Kidney tubule cell (primary cell): ENCODE results near the gene STXBP6.
"Not testable (repeated sequence)": the region's sequence is repeated elsewhere in the genome, so short reads cannot be mapped to it uniquely, and the experiment has no call there.

ENCODE experiments used
- DNase-seq: peaks from one replicate; pipeline ENCODE4 v3.0.0-alpha.2; 2018; ENCODE audit warnings: low spot score

Gene STXBP6

DNA sequence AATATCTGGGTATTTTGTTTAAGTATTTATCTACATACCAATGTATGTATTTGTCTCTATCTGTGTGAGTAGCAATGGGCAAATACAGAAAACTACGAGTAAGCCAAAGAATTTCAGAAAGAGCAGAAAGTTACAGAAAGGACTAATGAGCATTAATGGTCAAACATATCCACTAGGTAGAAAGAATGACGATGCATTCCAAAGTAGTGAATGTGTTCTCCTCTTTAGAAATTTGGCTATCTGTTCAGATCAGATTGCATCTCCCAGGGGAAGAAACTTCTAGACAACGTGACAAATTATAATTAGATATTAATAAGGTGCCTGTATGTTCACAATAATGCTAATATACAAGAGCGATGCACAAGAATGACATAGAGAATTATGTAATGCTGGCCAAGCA is 221.5 kb downstream of the STXBP6 start:
- DNase-seq = no peak

DNA sequence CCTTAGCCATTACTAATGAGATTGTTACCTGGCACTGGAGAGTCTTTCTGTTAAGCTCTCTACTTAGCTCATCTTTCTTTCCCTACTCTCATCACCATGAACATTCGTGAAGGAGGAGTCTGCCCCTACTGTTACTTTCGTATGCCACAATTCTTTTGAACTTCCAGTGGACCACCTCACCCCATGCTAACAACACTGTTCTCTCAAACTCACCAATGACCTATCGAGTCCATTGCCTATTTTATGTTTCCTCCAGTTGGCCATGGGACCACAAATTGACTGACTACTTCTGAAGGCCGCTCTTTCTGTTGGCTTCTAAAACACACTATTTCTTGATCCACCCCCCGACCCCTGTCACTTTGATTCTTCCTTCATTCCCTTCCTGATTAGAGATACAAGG is 223.6 kb downstream of the STXBP6 start:
- DNase-seq = no peak

DNA sequence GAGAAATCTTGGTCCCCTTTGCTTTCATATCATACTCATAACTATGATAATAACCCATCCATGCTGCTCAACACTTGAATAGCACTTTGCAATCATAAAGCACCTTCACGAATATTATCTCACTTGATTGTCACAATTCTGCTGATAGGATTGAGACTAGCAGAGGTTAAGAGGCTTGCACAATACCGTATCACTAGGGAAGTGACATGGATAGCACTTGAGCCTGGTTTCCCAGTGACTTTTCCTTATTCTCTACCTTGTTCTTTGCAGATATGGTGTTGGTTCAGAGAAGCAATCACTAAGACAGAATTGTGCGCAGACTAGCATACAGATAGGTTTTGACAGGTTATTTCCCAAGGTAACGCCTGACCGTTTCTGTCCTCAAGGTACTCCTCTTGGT is 229.3 kb downstream of the STXBP6 start:
- no peak for DNase-seq

DNA sequence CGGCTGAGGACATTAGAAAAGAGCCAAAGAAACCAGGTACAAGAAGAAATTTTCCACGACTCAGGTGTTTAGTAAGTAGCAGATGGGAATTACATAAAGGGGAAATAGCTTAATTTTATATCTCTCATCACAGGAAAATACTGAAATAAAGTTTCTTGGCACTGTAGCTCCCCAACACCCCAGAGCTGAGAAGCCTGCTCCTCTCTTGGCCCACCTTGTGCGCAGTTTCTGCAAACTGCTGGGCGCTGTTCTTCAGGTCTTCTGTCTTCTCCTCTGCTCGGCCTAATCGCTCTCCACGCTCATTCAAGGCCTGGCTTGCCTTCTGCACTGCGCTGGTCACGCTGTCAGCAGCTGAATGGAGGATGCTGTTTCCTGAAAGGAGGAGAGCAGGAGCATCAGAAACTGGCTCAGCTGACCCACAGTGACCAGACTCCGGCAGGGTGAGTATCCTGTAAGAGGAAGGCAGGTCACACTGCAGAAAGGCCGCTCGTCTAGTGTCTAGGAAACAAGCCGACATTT is 231.1 kb downstream of the STXBP6 start:
- DNase-seq = no peak

DNA sequence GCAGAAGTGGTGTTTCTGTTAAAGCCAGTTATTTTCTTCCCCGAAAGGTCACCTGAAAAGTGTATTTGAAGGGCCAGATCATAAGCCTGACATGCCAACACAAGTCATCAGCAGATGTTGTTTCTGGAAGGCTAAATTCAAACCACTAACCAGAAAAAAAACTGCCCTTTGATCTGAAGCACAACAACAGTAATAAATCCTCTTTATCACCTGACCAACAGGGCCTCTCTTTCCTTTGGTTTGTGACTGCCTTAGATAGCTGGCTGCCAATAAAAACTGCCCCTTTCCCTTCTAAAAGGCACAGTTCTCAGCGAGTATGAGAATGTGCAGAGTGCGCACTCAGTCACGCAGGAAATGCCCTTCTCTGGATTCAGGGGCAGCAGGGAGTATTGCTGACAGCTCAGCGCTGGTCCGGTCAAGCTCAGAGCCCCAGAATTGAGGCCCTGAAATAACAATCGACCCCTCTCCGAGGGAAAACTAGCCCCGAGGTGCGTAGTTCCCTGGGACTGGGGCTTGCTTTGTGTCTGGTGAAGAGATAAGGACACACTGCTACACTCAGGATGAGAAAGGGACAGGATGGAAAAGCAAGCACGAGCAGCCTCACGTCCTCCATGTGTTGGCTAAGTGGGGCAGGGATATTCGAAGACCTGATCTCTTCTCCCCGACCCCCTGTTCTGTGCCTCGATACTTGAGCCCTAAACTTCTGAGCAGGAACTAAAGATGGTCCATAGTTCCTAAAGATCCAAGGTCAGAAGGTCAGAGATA is 231.7 kb downstream of the STXBP6 start:
- DNase-seq = peak; percentile 51

DNA sequence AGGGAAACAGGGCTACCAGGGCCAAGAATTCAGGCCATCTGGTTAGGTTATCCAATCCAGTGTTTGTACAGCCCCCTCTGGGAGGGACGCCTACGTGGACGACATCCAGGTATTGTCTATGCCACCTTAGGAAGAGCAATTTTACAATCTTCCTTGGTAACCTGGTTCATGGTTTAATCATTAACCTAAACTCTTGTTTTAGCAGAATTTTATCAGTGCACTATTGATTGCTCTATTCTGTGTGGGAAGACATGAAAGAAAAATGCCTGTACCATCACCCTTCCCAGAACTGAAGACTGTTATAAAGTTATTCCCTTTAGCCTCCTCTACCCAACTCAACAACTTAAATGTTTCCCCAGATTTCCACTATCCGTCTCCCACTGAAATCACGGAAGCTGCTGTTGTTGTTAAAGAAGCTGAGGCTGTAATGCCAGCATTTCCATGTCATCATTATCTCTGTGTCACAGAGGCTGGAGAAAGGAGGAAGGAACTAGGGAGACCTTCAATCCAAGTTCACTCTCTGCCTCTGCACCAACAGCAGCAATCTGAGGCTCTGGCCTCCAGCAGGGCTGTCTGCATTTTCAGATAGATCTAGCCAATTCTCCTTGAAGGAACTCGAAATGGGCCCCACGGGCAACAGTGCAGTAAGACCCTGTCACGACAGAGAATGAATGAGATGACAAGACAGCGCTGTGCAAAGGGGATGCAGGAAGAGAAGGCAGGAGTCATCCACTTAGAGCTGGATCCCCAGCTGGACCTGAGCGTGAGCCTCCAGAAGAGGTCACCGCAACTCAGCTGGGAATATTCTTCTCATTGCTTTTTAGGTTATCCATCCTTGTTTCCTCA is 232.5 kb downstream of the STXBP6 start:
- DNase-seq = peak; percentile 28

DNA sequence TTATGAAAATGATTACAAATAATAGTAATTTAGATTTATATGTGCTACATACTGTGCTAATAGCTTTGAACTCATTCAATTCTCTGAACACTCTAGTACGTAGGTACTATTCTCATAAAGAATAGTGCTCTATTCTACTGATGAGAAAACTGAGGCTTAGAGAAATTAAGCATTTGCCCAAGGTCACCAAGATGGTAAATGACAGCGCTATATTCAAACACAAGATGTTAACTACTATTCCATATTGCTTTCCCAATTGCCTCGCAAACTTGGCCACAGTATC is 233.1 kb downstream of the STXBP6 start:
- no peak for DNase-seq

DNA sequence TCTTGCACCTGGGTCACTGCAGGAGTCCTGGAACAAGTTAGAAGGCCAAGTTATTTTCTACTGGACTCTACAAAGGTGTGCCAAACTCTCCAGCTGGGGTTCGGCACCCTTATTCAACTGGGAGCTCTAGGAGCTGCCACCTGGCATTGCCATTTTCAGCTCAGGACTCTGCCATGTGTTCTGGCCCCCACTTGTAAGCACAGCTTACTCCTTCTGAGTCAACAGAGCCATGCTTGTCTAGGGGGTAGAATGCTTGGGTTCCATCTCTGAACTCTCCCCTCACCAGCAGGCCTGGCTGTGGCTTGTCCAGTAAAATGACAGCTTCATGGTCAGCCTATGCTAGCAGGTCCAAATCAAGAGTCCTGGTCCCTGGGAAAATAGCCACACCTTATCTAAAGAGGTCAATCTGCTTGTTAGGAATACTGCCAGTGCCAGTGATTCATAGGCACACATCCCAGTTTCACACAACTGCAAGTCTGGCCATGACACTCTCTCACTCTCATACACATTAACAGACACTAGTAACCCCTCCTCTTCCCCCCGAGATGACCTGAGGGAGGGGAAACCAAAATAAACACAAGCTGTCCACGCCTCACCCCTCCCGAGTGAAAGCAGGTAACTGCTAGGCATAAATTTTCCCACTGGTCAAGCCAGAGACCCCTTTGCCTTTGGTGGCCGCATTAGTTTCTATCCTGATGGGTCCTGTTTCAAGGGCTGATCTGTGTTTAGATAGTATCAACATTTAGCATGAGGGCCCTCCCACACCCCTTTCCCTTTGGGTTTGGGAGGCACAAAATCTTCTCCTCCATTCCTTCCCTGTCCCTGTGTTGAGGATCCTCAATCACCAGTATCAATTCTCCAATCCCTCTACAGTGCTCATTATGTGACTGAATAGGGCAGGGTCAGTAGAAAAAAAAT is 233.7 kb downstream of the STXBP6 start:
- peak; percentile 84 for DNase-seq

DNA sequence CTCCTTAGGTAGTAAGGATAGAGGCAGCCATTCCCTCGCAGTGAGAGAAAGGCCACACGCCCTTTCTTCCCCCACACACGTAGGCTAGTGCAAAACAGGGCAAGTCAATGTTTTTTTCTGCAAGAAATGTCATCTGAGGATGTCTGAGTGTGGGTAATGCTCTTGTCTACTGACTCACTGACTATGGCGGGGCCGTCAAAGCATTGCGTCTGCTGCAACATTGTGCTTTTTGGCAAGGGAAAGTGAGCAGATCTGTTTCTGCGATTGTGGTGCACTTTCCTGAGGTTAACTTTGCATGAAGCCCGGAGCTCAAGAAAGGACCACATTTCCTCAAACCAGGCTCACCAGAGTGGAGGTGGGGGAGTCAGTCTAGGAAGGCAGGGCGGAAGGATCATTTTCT is 234.4 kb downstream of the STXBP6 start:
- DNase-seq = no peak

DNA sequence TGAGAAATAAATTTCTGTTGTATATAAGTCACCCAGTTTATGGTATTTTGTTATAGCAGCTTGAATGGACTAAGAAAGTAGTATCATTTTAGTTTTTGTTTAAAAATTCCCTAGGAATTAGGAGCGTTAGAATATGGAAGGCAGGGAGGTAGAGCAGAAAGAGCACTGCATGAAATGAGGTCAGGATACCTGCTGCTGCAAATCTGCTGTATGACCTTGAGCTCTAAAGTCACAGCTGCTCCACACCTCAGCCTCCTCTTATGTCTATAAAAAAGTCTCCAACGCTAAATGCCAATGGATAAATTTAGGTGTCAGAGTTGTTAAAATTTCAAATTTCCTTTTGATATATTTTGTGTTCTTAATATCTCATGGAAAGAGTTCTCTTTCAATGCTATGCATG is 235.0 kb downstream of the STXBP6 start:
- no peak for DNase-seq

DNA sequence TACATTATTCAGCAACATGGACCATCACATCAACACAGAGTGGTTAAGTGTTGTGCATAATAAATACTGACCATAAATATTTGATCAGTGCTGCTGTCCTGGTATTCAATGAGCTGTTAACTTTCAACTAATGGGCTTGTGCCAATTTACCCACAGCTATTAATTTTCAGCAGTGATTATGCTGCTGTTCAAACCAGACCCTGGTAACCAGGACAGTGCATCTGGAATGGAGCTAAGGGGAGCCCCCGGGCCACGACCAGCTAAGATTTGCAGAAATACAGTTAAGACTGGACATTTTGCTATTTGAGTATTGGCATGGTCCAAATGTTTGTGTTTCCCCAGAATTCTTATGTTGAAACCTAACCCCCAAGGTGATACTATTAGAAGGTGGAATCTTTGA is 235.6 kb downstream of the STXBP6 start:
- no peak for DNase-seq

DNA sequence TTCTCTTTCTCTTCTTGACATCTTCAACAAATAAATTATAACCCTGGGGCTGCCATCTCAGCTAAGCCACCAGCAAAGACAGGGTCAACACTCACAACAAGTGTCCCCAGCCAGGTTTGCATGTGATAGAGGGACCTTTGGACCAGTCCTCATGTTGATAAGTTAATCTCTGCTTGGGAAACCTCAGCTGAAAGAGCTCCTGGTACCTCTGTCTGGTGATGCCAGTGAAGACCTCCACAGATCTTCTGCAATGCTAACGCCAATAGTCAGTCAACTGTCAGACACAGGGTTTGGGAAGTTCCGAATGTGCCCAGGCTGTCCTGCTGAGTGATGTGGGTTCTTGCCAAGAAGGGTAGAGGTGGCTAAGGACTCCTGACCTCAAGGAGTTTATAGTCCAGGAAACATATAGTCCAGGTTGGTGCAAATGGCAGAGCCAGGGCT is 236.1 kb downstream of the STXBP6 start:
- no peak for DNase-seq

DNA sequence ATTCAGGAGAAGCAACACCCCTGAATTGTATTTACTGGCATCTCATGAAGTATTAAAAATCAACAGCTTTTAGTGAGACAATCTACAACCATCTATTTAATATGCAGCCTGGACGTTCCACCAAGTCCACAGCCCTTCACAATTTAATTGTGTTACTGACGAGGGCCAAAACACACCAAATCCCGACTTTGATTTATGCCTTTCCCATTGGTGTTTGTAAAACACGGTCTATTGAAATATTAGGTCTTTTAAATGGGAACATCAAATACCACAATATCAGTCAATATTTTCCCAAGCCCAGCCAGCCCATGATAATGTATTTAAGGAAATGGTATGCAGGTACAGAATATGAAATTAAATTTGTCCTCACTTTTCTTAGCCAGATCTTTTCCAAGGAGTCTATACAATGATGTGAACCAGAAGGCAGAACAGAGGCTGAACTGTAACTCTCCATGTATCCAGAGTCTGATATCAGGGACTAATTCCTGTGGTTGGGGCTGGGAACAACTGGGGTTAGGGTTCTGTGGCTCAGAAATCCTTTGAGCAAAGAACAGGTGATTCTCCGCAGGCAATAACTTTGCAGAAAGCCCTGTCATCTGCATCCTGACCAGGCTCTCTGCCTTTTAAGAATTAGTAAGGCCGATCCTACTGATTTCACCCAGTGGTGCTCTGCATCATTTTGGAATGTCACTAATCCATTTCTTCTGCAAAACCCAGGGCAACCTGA is 236.7 kb downstream of the STXBP6 start:
- DNase-seq = no peak

DNA sequence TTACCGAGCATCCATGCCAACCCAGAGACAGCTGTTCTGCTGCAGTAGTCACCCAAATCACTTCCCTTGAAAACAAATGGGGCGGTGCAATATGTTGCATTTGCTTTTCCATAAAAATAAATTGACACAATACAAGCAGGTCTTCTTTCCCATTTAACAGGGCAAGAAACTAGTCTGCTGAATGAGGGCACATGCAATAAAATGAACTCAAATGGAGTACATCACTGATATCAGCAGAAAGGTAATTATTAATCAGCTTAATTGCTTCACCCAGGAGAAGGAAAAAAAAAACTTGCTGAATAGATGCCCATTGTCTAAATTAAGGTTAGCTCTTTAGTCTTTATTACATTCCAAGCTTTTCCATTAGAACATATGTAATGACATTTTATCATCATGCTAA is 240.8 kb downstream of the STXBP6 start:
- DNase-seq = no peak

DNA sequence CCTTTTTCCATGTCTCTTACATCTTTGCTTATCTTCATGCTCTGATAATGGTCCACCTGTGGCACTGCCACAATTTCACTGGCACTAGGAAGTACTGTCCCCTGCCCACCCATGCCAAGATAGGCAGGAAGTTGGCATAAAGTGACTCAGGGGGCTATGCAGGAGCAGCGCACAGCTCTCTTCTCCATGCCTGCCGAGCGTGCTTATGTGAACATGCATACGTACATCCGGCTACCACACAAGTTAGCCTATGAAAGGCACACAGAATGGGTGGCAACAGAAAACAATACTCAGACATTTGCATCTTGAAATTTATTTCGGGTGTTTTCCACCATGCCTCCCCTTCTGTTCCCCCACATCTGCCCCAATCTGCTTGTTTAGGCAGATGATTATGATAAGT is 241.5 kb downstream of the STXBP6 start:
- no peak for DNase-seq

DNA sequence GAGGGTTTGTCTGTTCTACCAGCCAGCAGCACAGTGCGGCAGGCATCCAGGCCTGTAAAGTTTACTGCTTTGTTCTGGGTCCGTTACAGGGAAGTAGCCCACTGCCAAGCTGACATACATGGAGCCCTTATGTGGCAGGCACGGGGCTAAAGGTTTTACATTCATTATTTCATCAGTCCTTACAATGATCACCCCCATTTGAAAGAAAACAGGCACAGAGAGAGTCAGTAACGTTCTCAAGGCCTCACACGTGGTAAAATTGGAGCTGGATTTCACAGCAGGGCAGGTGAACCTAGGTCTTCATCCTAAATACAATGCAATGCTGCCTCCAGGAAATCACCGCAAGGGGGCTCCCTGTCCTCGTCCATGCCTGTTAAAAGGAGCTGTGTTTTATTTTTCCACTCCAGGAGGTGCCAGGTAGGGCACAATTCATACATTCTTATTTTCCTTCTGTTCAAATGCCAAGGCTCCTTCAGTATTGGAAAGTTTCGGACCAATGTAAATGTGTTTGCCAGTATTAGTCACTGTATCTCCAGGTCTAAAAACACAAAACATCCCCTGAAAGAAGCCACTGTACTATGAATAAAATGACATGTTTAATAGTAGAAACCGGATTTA is 243.8 kb downstream of the STXBP6 start:
- DNase-seq = peak; percentile 71

DNA sequence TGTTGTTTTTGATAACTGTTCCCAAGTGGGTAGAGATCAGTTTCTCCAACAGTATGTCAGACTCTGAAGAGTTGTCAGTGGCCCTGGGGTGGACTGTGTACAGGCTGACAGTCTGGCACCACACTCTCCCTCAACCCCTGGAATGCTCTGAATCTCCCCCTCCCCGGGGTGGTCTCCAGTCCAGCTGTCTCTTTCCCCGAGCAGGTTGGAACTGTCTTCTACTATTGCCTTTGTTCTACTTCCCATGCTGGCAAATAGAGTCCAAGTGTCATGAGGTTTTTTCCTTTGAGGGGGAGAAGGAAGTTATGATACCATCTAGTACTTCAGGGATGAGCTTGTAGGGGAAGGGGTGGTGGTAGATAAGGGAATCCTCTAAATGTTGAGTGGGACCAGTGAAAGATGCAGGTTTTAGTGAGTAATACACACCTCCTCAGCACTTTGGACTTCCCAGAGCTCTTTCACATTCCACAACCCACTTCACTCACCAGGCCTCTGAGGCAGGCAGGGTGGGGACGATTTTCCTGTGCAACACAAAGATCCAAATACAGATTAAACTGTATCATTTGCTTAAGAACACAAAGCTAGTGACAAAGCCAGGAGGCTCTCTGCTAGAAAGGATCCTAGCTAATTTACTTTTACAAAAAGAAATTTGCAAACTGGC is 245.3 kb downstream of the STXBP6 start:
- no peak for DNase-seq

DNA sequence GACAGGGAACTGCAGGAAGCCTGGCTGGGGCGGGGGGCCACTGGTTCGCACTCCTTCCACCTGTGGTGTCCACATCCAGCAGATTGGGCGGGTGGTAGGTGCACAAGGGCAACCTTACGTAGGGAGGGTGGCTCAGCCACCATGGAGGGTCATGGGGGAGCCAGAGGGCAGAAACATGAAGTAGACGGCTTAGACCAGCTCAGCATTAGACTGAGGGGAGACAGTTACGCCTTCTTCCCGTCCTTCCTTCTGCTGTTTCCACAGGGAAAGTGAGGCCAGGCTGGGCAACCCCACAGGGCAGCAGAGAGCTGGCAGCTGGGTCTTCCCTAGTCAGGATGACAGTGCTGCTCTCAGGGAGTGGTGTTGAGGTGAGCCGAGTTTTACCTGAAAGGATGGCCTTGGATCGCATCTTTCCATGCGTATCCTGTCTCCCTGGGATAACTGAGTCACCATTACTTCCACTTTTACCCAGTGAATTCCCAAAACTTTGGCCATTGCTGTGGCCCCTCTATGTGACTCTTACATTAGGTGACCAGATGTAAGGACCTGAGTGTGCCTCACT is 245.9 kb downstream of the STXBP6 start:
- no peak for DNase-seq

DNA sequence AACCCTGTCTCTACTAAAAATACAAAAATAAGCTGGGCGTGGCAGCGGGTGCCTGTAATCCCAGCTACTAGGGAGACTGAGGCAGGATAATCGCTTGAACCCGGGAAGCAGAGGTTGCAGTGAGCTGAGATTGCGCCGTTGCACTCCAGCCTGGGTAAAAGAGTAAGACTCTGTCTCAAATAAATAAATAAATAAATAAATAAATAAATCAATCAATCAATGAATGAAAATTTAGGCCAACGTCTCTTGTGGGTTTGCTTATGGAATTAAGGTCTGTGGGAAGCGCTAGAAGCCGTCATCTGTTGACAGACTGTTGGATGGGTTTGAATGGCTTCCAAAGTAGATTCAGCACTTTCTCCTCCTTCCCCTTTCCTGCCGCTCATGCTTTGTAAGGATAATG is 246.5 kb downstream of the STXBP6 start:
- not testable (repeated sequence) for DNase-seq

DNA sequence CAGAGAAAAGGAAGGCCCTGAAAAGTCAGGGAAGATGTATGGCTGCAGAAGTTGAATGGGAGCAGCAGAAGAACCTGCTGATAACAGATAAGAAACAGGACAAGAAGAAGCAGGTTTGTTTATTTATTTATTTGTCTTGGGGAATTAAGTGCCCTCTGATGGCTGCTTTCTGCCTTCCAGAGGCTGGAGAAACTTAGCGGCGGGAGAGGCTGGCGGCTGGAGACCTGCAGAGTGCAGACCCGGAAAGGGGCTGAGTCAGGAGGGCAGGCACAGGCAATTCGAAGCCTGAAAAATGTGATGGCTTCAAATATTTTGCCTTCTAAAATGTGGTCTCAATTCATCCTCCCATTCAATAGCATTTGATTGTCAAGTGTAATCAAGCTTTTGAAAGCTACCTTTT is 247.7 kb downstream of the STXBP6 start:
- no peak for DNase-seq
